TTC549 (cell line): ENCODE results near the gene KANK4.
A peak's percentile ranks its signal among the peaks of the same experiment; 100 is the strongest.

ENCODE experiments used
- FAIRE-seq: peaks from 2 replicates; lab custom pipeline; 2012; peaks lifted over from hg19 to GRCh38; lab: Jason Lieb, UNC

KANK4 gene

DNA sequence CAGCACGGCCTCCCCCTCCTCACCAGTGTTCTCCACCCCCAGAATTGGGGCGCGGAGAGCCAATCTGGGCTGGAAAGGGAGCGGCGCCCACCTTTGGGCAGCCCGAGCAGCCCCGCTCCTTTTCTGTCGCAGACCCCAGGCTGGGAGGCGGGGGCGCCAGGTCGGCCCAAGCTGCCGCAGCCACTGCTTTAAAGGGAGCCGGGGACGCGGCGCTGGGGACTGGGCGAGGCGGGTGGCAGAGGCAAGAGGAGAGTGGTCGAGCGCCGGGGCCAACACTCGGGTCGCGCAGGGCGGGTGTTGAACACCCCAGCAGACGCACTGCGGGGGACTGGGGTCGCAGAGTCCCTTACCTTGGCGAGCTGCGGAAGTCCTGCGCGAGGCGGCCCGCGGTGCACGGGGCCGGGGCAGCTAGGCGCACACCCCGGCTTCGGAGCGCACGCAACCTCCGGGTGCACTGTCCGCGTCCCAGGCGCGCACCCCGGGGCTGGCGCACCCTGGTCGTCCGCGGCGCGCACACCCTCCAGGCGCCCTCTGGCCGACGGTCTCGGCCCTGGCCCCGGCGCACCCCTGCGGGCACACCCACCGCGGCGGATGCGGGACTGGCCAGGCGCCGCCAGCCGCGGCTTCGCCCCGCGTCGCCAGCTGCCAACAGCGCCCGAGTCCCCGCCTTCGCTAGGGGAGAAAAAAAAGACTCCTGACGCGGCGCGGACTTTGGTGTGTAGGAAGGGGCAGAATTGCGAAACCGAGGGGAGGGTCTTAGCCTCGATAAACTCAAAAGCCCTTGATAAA lies at the start of gene KANK4:
TSS of gene KANK4 (minus strand) at position 679 of the 789 bp plus-strand sequence. CDS start 37,870 bp downstream, outside the sequence.
- no peak for FAIRE-seq

DNA sequence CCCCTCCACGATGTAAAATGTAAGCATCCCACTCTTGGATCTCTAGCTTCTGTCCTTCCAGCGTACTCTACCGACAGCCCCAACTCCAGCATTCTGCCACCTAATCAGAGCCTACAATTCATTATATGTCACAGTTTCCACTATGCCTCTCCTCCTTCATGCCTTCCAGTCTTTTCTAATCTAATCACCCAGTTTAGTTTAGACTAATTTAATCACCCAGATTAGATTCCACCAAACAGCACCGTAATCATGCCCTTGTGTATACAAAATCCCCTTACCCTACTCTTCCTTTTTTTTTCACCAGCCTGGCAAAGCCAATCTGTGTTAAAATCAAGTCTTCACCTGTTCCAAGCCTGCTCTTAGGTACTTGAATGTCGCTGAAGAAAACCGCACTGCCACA lies 49.8 kb upstream of the KANK4 start:
- no peak for FAIRE-seq

DNA sequence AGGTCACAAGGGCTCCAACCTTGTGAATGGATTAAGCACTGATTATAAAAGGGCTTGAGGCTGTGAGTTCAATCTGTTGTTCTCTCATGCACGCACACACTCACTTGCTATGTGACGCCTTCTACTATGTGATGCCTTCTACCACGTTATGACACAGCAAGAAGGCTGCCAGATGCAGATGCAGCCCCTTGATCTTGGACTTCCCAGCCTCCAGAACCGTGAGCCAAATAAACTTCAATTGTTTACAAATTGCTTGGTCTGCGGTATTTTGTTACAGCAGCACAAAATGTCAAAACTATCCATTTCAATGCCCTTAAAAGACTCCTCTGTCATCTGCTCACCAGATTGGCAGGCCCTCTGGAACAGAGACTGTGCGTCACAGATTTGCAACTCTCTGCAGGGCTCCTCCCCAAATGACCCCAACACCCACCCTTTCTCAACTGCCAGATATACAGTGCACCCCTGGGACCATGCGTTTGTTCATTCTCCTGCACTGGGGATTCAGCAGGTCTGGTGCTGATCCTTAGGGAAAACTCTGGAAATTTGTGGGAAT lies 47.8 kb upstream of the KANK4 start:
- FAIRE-seq, result no peak

DNA sequence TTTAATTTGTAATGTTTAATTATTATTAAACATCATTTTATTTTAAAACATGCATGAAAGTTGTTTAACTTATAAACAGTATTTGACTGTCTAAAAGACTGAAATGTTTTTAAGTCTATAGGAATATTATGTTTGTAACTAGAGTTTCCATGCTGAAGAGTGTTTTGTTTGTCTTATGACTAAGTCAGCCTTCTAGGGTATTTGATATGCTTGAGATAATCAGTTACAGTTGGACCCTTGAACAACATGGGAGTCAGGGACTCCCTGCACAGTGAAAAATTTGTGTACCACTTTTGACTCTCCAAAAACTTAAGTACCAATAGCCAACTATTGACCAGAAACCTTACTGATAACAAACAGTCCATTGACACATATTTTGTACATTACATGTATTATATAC lies 45.5 kb upstream of the KANK4 start:
- FAIRE-seq, result peak; percentile 11

DNA sequence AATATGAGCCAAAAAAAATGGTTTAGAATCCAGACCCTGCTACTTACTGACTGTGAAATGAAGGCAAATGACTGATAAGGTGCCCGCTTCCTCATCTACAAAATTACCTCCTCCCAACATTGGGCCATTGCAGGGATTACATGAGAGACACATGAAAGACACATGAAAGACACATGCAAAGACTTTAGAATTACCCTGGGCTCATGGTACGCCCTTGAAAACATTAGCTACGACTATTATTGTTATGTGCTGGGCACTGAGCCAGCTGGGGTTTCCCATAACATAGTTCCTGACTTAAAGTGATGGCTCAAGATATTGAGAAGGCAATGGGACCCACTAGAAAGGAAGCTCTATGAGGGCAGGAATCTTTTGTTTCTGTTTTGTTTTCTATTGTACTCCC lies 43.7 kb upstream of the KANK4 start:
- no peak for FAIRE-seq

DNA sequence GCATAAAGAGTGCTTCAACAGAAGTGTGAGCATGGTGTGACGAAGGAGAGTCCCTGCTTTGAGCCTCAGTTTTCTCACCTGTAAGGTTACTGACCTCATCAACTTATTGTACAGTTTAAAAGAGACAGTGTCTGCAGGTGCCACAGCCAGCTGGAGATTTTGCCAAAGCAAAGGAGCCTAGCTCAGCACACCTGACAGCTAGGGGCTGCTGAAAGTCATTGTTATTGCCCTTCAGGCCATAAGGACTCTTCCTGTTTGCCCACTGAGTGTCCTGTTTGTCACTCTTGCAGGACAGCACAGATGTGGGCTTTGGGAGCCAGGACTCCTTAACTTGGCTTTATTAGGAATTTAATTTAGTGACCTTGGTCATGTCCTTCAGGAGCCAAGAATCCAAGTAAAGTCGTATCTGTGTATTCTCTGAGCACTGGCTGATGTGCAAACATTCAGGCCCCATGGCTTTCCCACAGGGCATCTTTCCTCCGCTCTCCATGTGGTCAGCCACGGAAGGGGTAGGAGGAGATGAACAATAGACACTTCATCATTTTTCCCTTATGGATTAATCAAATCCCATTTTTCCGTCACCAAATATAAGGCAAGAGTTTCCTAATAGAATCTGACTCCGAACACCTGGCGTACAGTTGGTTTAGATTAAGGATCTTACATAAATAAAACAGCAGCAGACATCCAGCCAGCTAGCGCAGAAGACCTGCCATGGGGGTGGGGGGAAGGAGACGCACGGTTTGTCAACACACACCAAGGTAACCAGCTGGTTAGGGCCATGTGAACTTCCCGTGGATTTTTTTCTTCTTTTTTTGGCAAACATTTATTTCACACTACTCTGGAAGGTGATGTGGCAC lies 43.1 kb upstream of the KANK4 start:
- FAIRE-seq, result no peak

DNA sequence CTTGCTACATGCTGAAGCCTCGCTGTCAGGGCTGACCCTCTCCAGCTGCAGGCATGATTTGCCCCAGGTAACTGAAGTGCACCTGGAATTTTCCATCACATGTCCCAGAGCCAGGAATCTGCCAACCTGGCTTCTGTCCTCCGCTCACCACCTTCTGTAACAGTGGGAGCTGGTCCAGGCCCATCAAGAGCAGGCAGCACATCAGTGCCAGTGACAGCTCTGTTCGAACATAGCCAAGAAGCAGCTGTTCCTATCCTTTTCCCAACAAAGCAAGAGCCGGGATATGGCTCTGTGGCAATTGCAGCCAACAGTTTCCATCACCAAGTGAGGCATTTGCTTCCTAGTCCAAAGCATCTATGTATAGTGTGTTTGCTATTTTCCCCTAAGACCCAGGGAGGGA lies 42.2 kb upstream of the KANK4 start:
- FAIRE-seq, result no peak

DNA sequence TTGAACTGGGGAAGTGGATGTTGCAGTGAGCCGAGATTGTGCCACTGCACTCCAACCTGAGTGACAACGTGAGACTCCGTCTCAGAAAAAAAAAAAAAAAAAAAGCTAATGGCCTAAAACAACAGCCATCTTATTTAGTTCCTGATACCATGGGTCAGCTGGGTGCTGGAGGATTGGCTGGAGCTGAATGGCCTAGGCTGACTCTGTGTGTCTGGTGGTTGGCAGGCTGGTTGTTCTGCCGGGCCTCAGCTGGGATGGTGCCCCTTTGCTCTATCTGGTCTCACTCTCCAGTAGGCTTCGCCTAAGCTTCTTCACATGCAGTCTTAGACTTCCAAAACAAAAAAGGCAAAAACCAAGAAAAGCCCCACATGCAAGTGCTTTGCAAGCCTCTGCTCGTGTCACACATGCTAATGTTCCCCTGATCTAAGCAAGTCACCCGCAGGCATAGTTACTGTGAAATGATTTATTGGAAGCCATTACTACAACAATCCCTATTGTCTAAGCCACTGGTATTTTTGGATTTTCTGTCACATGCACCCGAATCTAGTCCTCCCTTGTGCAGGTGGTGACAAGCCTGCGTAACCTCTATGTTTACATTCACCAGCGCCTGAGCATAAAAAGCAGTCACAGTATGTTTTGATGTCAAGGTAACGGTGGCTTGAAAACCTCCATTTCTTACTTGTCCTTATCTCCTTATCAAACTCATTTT lies 39.6 kb upstream of the KANK4 start:
- no peak for FAIRE-seq

DNA sequence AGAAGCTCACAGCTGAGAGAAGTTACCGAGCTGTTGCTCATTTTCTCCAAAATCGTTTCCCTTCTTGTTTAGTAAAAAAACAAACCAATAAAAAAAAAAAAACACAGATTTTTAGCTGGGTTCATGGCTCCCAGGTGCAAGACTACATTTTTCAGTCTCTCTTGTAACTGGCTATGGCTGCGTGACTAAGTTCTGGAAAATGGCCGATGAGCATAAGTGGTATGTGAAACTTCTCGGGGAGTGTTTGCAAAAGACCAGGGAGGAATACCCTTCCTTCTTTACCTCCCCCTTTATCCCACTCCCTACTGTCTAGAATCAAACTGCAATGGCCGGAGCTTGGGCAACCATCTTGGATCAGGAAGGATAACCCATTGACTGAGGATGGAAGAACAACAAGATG lies 38.7 kb upstream of the KANK4 start:
- FAIRE-seq, result no peak

DNA sequence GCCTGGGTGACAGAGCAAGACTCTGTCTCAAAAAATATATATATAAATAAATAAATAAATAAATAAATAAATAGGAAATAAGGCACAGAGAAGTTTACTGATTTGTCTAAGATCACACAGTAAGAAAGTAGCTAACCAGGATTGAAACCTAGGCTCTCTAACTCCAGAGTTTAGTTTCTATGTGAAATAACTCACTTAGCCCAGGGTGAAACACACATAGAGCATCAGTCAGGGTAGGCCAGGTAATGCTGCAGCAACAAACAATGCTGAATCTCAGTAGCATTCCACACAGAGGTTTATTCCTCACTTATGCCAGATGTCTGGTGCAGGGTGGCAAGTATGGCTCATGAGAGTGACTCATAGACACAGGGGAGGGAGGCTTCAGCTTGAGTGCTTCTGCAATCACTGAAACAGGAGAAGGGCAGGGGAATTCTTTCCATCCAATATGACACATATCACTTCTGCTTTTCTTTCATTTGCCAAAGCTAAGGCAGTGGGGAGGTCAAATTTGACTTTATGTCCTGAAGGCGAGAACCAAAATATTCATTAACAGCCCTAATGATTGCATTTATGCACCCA lies 37.1 kb upstream of the KANK4 start:
- no peak for FAIRE-seq

DNA sequence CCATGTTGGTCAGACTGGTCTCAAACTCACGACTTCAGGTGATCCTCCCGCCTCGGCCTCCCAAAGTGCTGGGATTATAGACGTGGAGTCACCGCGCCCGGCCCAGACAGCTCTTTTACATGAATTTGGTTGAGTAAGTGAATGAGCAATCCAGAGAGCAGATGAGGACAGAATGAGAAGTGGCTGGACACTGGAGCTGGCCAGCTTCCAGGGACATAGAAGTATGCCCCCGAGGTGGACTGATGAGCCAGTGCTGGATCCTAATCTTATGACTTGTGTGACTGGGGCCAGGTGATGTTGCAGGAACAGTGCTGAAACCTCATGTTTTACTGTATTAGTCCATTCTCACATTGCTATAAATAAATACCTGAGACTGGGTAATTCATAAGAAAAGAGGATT lies 35.9 kb upstream of the KANK4 start:
- FAIRE-seq, result no peak

DNA sequence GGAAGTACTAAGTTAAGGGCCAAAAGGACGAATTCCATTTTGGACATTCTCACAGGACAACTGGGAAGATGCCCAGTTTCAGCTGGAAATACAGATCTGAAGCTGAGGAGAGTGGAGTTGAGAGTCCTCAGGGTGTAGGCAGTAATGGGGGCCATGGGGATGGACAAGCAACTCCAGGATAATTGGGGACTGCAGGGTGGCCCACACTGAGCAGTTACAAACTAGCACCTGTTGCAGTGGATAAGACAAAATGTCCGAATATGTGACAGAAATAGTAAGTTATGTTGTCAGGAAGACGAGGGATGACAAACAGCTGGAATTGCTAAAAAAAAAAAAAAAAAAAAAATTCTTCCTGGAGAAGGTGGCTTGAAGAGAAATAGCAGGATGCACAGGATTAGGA lies 34.6 kb upstream of the KANK4 start:
- FAIRE-seq, result no peak

DNA sequence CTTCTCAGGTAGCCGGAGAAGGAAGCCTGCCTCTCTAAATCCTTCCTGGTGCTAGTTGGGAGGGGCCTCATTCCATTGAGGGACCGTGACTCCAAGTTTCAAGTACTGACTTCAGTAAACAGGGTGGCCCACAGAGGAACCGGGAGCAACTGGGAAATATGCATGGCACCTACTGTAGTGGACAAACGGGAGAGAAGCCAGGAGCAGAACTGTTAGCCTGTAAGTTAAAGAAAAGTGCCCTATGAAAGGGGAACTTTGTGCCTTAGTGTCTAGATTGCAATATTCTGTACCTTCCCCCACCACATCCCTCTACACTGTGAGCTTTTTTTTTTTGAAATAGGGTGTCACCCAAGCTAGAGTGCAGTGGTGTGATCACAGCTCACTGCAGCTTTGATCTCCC lies 33.2 kb upstream of the KANK4 start:
- FAIRE-seq, result no peak

DNA sequence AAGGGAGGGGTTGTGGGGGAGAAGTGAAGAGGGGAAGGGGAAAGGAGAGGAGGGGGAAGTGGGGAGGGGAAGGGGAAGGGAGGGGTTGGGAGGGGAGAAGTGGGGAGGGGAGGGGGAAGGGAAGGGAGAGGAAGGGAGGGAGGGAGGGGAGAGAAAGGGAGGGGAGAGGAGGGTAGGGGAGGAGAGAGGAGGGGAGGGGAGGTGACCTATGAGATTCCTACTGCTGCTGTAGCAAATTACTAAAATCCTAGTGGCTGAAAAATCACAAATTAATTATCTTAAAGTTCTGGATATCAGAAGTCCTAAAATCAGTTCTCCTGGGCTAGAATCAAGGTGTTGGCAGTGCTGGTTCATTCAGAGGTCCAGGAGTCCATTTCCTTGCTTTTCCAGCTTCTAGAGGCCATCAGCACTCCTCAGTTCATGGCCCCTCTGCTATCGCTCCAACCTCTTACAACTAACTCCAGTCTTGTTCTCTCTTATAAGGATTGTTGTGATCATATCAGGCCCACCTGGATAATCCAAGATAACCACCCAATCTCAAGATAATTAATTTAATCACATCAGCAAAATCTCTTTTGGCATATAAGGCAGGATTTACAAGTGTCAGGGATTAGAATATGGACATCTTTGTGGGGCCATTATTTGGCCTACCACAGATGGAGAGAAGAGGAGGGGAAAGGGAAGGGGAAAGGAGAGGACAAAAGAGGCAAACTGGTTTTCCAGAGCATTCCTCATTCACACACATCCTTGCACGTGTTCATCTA lies 30.4 kb upstream of the KANK4 start:
- no peak for FAIRE-seq

DNA sequence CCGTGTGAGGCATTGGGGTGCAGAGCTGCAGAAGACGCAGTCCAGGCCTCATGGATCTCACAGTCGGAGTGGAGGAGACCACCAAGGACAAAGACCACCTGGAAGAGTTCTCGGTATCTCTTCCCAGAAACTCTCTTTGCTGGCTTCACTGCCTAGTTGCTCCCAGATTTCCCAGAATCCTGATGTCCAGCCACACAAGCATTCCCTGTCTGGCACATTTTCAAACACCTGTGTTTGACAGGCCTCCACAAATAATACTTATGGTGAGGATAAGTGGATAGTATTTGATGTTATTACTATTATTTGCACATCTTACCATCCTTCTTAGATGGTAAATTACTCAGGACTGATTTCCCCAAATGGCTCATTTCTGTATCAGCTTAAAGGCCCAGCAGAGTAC lies 27.7 kb upstream of the KANK4 start:
- no peak for FAIRE-seq

DNA sequence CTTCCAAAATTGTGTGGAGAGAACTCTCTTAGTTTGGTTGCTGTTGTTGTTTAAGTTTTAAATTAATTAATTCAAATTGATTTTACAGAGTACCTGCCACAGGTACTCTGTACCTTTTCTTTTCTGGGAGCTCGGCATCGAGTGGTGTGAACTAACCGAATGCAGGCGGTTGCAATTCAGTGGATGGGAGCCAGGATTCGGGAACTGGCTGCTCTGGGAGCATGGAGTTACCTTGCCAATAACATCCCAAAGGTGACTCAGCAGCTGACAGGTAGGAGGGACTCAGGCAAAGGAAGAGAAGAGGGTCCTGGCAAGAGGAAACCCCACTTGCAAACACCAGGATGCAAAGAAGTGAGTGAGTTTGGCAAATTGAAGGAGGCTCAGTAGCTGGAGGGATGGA lies 24.7 kb upstream of the KANK4 start:
- FAIRE-seq, result no peak

DNA sequence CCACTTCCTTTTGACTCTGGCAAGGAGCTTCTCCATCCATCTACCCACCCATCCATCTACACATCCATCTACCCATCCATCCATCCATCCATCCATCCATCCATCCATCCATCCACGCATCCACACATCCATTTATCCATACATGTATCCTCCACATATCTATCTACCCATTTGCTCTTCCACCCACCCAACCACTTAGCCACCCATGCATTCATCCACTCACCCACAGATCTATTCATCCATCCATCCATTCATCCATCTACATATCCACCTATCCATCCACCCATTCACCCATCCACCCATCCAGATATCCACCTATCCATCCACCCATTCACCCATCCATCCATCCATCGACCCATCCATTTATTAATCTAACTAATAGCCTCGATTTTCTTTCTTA lies 23.0 kb upstream of the KANK4 start:
- no peak for FAIRE-seq

DNA sequence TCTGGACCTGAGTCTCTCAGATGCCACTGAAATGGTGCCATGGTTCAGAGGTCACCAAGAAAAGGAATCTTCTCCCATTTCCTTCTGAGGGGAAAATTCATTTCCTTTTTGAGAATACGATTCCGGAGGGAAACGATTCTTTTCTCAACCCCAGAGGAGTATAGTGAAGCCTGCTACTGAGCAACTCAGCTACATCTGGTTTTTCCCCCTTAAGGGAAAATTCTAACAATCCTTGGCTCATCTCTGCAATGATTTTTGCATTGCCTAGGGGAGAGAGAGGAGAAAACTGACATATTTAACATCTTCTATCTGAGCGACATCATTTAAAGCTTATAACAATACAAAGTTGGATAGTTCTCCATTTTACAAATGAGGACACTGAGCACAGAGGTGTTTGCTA lies 22.4 kb upstream of the KANK4 start:
- FAIRE-seq, result no peak

DNA sequence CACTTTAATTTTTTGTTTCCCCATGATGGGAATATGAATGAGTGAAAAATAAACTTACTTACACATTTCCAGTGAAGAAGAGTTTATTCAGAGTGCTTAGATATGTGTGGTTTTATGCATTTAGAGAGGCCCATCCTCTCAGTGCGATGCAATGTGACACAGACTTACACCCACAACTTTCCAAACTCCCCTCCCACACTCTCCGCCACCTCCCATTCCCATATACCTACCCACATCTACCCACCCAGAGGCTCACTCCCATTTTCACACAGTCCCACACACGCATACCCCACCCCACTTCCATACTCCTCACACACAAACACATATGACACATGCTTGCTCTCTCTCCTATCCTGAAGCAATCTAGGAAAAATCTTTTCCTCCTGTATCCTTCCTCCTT lies 21.9 kb upstream of the KANK4 start:
- no peak for FAIRE-seq

DNA sequence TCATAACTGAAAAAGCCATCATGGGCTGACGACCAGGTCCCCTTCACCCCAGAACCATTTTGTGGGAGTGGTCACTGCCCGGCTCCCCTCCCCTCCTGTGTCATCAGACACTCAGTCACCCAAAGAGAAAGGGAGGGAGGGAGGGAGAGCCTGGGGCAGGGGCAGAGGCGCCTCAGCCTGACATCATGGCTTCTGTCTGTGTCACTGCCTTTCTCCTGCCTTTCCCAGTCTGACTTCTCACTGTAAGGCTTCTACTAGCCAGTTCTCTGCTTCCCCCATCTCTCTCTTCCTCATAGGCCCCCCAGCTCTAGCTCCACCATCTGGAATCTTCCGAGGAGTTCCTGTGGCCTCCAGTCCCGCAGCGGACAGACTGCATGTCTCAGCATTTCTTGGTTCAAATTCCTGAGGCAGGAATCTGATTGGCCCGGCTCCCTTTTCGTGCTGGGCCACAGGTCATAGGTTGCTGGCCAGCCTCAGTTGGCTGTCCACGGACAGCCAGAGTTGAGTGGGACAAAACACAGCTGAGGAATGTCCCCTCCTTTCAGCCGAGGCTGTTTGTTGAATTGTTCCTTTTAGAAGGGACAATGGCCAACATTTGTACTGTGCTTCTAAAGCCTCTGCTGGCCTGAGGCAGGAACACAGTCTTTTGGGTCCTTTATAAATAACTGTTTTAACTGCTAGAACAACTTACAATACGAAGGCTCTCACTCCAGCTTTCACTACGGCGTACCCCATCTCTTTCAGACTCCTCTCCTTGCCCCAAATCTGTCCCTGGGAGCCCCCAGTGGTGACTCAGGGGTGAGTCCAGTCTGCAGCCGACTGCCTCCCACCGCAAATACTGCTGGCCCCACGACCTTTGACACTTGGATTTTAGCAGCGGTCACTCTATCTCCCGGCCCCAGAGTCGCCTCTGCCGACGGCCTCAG lies 18.7 kb upstream of the KANK4 start:
- FAIRE-seq, result no peak
